Activated effector memory CD4-positive, alpha-beta T cell treated with Interleukin-2 at 50 U/mL for 16 hours (primary cell): ENCODE measurements around the gene NEK1.

ENCODE experiments used
- DNase-seq: peaks from one replicate; pipeline ENCODE4 v3.0.0-alpha.2; 2020

The NEK1 gene

GRCh38 chr4:169352360-169352759 lies 260.0 kb downstream of the NEK1 start:
- no peak for DNase-seq

- DNase-seq, result no peak
These were observed 260.5 kb downstream of the NEK1 start for GRCh38 chr4:169351872-169352271.

DNA sequence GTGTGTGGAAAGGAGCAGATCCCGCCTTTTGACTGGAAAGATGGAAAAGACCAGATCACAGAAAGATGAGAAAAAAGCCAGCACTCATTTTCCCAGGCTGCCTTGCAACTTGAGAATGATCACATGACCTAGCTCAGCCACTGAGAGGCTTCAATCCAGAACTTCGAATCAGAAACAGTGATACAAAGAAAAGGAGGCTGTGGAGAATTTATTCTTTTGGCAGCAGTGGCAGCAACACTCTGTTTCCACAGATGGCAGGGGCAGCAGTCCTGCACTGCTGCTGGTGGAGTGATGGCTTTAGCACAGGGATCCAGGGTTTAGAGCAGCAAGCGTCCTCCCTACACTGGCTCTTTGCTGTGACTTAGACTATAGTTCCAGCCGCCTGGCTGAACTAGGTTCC lies 263.8 kb downstream of the NEK1 start:
- DNase-seq, result no peak

DNA sequence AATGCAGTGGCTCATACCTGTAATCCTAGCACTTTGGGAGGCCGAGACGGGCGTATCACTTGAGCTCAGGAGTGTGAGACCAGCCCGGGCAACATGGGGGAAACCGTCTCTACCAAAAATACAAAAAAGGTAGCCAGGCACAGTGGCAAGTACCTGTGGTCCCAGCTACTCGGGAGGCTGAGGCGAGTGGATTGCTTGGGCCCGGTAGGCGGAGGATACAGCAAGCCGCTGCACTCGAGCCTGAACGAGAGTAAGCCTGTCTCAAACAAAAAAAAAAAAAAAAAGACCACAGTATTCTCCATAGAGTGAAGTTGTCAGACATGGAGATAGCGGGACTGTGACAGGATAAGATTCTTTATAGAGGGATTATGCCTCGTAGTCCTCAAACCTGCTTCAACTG lies 265.5 kb downstream of the NEK1 start:
- DNase-seq, result no peak

DNA sequence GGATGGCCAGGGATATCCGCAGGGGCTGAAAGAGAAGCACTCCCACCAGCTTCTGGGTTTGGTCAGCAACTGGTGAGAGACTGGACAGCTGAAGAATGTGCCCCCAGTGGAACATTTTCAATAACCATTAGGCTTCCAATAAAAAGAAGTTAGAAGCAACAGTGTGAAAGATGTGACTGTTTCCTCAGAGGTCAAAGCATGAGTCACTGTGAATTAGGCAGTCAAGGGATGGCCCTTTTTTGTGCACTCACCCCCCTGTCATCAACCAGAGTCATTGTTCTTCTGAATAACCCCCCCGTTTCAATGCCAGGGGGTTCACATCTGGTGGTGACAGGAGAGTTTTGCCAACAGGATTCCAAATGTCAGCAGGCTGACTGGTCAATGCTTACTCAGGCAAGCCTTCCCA lies 267.1 kb downstream of the NEK1 start:
- no peak for DNase-seq
